ENCODE data around the gene ELMO1. TPM values are rescaled to one million over a fixed set of nuclear protein-coding genes. Genes with fewer than 3 reads are reported as not detected.

Gene ELMO1
- total and polyA plus RNA-seq, 12 donors = 7.5 to 46.8 (median 14.9) TPM

DNA sequence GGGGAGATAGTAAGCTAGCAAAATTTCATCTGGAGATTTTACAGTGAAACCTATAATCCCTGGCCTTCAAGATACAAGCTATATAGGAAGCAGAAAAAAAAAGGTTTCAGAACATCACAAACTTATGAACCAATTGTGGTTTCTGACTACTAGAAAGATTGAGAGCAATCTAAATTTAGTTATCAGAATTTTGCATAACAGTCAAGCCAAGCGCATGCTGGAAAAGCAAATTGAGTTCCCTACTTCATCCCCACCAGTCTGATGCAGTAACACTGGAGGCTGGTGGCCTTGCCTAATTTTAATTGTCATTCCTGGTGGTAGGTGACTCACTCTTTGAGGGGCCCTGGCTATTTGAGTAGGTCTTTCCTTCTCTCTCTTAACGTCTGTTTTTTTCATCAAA lies 46.3 kb upstream of the ELMO1 start:
- WGBS, 4 donors = 37 to 56% (median 48%) methylated on average over 2 of the region's 2 CpGs
- TF ChIP-seq POLR2A (IDR thresholded peaks at IDR 0.05) (no peak), CTCF (IDR thresholded peaks at IDR 0.05) (no peak)
- H3K4me1 ChIP-seq (replicated peaks in 1 of 2) = no peaks in the 10 kb centered on the region
- DNase-seq = no peak
- no peaks in the 10 kb centered on the region for H3K27me3 ChIP-seq
- no peaks in the 10 kb centered on the region for H3K9me3 ChIP-seq (replicated peaks in 1 of 3)
- no peaks in the 10 kb centered on the region for H3K36me3 ChIP-seq (replicated peaks in 1 of 2)
- no peak overlapping the region for H3K4me3 ChIP-seq
- intact Hi-C loops (cut with DNase I) = no loop called here
- H3K27ac ChIP-seq = no peak overlapping the region

DNA sequence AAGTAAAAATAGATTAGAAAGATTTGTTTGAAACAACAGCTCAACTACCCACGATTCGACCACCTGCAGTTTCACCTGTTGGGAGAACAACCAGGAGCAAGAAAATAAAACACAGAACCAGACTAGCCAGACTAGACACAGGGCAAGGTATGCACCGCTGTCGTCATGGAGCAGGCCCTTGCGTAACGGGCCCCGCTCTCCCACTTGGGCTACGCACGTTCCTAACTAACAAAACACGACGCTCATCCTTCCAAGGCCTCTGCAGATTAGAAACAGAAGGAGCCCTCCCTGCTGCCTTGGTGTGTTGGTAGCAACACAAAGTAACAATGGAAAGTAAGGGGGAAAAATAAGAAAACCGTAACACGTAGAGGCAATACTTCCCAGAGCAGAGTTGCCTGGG lies 45.1 kb upstream of the ELMO1 start:
- TF ChIP-seq CTCF (IDR thresholded peaks at IDR 0.05) = no peak
- no peak for TF ChIP-seq POLR2A (IDR thresholded peaks at IDR 0.05)
- no peaks in the 10 kb centered on the region for H3K27me3 ChIP-seq
- intact Hi-C loops (cut with DNase I) = no loop called here
- WGBS, 4 donors = 87 to 96% (median 92%) methylated on average over 13 of the region's 13 CpGs
- no peak overlapping the region for H3K4me3 ChIP-seq
- H3K4me1 ChIP-seq (replicated peaks in 1 of 2) = no peaks in the 10 kb centered on the region
- H3K9me3 ChIP-seq (replicated peaks in 1 of 3) = no peaks in the 10 kb centered on the region
- no peak for DNase-seq
- no peak overlapping the region for H3K27ac ChIP-seq
- H3K36me3 ChIP-seq (replicated peaks in 1 of 2) = no peaks in the 10 kb centered on the region

DNA sequence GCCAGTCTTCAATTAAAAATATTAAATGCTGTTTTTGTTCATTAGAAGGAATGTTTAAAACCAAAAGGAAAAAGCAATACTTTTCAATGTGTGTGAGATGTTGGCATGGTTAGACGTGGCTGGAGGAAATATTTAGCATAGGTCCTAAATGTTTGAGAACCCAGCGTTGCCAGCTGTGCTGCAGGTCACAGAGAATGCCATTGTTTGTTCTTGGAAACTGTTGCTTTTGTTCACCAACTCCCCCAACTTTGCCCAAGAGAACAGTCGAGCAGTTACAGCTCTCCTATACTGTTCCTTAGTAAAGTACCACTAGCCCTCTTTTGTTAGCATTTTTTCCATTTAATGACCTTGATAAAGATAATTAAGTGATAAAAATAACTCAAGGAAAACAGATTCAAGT lies 44.5 kb upstream of the ELMO1 start:
- Histone ChIP-seq H3K9me3 (replicated peaks in 1 of 3) (no peaks in the 10 kb centered on the region), H3K4me3 (no peak overlapping the region), H3K4me1 (replicated peaks in 1 of 2) (no peaks in the 10 kb centered on the region), H3K36me3 (replicated peaks in 1 of 2) (no peaks in the 10 kb centered on the region), H3K27ac (no peak overlapping the region), H3K27me3 (no peaks in the 10 kb centered on the region)
- intact Hi-C loops (cut with DNase I) = no loop called here
- no peak for DNase-seq
- TF ChIP-seq CTCF (IDR thresholded peaks at IDR 0.05) (no peak), POLR2A (IDR thresholded peaks at IDR 0.05) (no peak)
- 70 to 82% (median 76%) methylated on average over 3 of the region's 3 CpGs for WGBS, 4 donors

GRCh38 chr7:37491919-37492694 lies 43.4 kb upstream of the ELMO1 start:
- intact Hi-C loops (cut with DNase I) = no loop called here
- Histone ChIP-seq H3K36me3 (replicated peaks in 1 of 2) (no peaks in the 10 kb centered on the region), H3K4me1 (replicated peaks in 1 of 2) (no peaks in the 10 kb centered on the region)

More at GRCh38 chr7:37491919-37492694, 43.4 kb upstream of the ELMO1 start:
- no peak overlapping the region for H3K4me3 ChIP-seq
- H3K27ac ChIP-seq = no peak overlapping the region
- H3K27me3 ChIP-seq = no peaks in the 10 kb centered on the region
- DNase-seq = no peak
- no peaks in the 10 kb centered on the region for H3K9me3 ChIP-seq (replicated peaks in 1 of 3)
- TF ChIP-seq POLR2A (IDR thresholded peaks at IDR 0.05) (no peak), CTCF (IDR thresholded peaks at IDR 0.05) (no peak)
- WGBS, 4 donors = 90 to 95% (median 94%) methylated on average over 25 to 36 of the region's 36 CpGs

All from adrenal gland (tissue), 12 donors.